Gastroesophageal sphincter (tissue), 3 donors: ENCODE measurements around the gene NYAP1.
A peak's percentile ranks its signal among the peaks of the same experiment; 100 is the strongest.

ENCODE experiments used
- POLR2A ChIP-seq, 2 donors: fragments of 450-650 bp; IDR thresholded peaks; one replicate each; pipeline ENCODE4 v1.6.1; 2017; ENCODE audit warnings: antibody characterized with exemption in 2 of 2, mild to moderate bottlenecking in 2 of 2, moderate library complexity in 1 of 2
- POLR2AphosphoS5 ChIP-seq: sonication (generic); formaldehyde crosslinking; IDR thresholded peaks from one replicate; pipeline ENCODE4 v1.6.1; 2017; ENCODE audit warnings: antibody characterized with exemption
- TF ChIP-seq, protein P1 (sequence below), 4 experiments: fragments of 200-600 bp in 2 of 4; fragments of 450-650 bp in 2 of 4; sonication (generic) in 1 of 4; IDR thresholded peaks; one replicate each; pipeline ENCODE4 v1.5.1; 2017 to 2019; ENCODE audit warnings: antibody characterized with exemption in 4 of 4, mild to moderate bottlenecking in 2 of 4, moderate library complexity in 2 of 4

DNA sequence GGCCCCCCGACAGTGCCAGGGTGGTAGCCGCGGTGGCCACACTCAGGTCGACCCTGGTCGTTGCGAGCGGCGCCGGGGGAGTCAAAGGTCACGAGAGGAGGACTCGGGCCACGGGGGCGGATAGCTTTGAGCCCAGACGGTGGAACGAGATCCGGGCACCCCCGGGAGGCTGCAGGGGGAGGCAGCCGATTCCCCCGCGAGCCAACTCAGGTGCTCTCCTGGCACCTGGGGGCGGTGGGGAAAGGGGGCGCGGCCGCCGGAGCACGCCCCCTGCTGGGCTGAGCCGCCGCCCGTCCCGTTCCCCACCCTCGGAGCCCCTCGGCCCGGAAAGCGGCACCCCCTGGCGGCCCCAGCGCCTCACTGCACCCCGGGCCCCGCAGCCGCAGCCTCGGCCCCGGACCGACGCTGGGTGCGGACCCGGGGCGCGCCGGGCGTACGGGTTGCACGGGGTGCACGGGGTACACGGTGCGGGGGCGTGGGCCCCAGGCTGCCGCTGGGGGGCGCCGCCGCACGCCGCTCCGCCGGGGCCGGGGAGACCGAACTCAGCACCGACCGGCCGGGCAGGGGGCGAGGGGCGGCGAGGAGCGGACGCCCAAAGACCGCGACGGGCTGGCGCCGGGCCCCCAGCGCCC is 521 bp upstream of the NYAP1 start:
- TF ChIP-seq, protein P1, sequence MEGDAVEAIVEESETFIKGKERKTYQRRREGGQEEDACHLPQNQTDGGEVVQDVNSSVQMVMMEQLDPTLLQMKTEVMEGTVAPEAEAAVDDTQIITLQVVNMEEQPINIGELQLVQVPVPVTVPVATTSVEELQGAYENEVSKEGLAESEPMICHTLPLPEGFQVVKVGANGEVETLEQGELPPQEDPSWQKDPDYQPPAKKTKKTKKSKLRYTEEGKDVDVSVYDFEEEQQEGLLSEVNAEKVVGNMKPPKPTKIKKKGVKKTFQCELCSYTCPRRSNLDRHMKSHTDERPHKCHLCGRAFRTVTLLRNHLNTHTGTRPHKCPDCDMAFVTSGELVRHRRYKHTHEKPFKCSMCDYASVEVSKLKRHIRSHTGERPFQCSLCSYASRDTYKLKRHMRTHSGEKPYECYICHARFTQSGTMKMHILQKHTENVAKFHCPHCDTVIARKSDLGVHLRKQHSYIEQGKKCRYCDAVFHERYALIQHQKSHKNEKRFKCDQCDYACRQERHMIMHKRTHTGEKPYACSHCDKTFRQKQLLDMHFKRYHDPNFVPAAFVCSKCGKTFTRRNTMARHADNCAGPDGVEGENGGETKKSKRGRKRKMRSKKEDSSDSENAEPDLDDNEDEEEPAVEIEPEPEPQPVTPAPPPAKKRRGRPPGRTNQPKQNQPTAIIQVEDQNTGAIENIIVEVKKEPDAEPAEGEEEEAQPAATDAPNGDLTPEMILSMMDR (IDR thresholded peaks at IDR 0.05), result peak in 3 of 4 experiments; percentile 94 to 99 (median 97)
- TF ChIP-seq POLR2A (IDR thresholded peaks at IDR 0.05) (no peak), POLR2AphosphoS5 (no peak)
